GM12801 (cell line): ENCODE results near the gene AMY1B.
"Not testable (repeated sequence)": the region's sequence is repeated elsewhere in the genome, so short reads cannot be mapped to it uniquely, and the experiment has no call there.

Experiments
- TF ChIP-seq, protein P1 (sequence below): IDR thresholded peaks from one replicate; pipeline ENCODE4 v1.5.1; 2011; ENCODE audit warnings: control low read depth; ENCODE audit not compliant: insufficient read length; ENCODE audit errors: extremely low read depth

The AMY1B gene

DNA sequence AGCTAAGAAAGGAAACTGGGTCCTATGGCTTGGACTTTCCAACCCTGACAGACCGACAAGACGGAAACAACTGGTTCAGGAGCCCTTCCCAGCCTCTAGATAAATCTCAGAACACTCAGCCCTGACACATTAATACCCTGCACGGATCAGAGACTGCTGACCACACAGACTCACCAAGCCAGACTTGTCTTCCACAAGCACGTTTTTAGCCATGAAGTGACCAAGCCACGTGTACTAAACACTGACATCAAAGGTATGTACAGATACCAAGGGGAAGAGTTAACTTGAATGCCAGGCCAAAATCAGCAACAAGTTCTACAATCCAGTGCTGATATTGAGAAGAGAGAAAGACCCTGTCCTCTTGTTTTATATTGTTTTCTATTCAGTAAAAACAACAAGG lies at the start of gene AMY1B:
AMY1B (minus strand) TSS at position 101 of the 400 bp plus-strand sequence. CDS start 571 bp downstream, outside the sequence.
- TF ChIP-seq, protein P1, sequence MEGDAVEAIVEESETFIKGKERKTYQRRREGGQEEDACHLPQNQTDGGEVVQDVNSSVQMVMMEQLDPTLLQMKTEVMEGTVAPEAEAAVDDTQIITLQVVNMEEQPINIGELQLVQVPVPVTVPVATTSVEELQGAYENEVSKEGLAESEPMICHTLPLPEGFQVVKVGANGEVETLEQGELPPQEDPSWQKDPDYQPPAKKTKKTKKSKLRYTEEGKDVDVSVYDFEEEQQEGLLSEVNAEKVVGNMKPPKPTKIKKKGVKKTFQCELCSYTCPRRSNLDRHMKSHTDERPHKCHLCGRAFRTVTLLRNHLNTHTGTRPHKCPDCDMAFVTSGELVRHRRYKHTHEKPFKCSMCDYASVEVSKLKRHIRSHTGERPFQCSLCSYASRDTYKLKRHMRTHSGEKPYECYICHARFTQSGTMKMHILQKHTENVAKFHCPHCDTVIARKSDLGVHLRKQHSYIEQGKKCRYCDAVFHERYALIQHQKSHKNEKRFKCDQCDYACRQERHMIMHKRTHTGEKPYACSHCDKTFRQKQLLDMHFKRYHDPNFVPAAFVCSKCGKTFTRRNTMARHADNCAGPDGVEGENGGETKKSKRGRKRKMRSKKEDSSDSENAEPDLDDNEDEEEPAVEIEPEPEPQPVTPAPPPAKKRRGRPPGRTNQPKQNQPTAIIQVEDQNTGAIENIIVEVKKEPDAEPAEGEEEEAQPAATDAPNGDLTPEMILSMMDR, result not testable (repeated sequence)

DNA sequence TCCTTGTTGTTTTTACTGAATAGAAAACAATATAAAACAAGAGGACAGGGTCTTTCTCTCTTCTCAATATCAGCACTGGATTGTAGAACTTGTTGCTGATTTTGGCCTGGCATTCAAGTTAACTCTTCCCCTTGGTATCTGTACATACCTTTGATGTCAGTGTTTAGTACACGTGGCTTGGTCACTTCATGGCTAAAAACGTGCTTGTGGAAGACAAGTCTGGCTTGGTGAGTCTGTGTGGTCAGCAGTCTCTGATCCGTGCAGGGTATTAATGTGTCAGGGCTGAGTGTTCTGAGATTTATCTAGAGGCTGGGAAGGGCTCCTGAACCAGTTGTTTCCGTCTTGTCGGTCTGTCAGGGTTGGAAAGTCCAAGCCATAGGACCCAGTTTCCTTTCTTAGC lies 40.5 kb downstream of the AMY1B start, which contains the start of gene AMY1A:
AMY1A (plus strand) TSS at position 301 of the 400 bp plus-strand sequence. CDS start 571 bp downstream, outside the sequence.
- TF ChIP-seq, protein P1, result not testable (repeated sequence)
